ENCODE results near the gene MAGEA4. TPM values are rescaled to one million over a fixed set of nuclear protein-coding genes. Genes with fewer than 3 reads are reported as not detected.

MAGEA4 gene
- total and polyA plus RNA-seq, 2 of the 4 experiments (the other 2 are of a cell fraction), result not detected

- no peak overlapping the region for H3K14ac ChIP-seq (replicated peaks; ENCODE audit: low read depth, low read length)
- no peak overlapping the region for H3K56ac ChIP-seq (ENCODE audit: extremely low read depth, insufficient read depth, low read length)
- H3K4me3 ChIP-seq (ENCODE audit: insufficient read depth, low read depth, low read length), result no peak overlapping the region
- ChIA-PET CTCF (no interaction called here), POLR2A (ENCODE audit: unreplicated experiment) (no interaction called here)
- H2AK9ac ChIP-seq (replicated peaks; ENCODE audit: low read depth, low read length, poor library complexity), result no peak overlapping the region
- WGBS, 2 experiments (ENCODE audit: extremely low coverage in 2 of 2, insufficient read length in 1 of 2), result 80% methylated on average over 1 of the region's 1 CpG; no CpG with 5 or more reads in 1 of the 2 experiments
- H3K27ac ChIP-seq (ENCODE audit: insufficient read depth, low read length), result no peak overlapping the region
- H3K23ac ChIP-seq (ENCODE audit: low read depth, low read length), result no peak overlapping the region
- DNase-seq (no peak), ATAC-seq (ENCODE audit: low read depth) (no peak)
- H2BK120ac ChIP-seq (ENCODE audit: low read depth, low read length), result no peak overlapping the region
- H3K4me2 ChIP-seq (ENCODE audit: low read depth, low read length), result no peak overlapping the region
- H2BK5ac ChIP-seq (ENCODE audit: low read depth, low read length, poor library complexity, severe bottlenecking), result no peak overlapping the region
- intact Hi-C loops (cut with micrococcal nuclease) (no loop called here), in situ Hi-C loops (cut with MboI; ENCODE audit: low sequenced_read_pairs) (no loop called here), dilution Hi-C loops (cut with HindIII; ENCODE audit: low sequenced_read_pairs, unreplicated experiment) (no loop called here)
- H3K27me3 ChIP-seq (ENCODE audit: control insufficient read depth, insufficient read depth, low read length), result no peaks in the 10 kb centered on the region
- no peak overlapping the region for H4K91ac ChIP-seq (ENCODE audit: insufficient read depth, low read depth, low read length)
- BruUV-seq (replicated peaks), result no TSS peak
- H3K9me3 ChIP-seq (ENCODE audit: control insufficient read depth, insufficient read depth, low read length), result peaks cover 4% of the 10 kb centered on the region; the same call in 1 of the 2 replicates
- H2AK5ac ChIP-seq (ENCODE audit: low read depth, low read length), result no peak overlapping the region
- H3K9me1 ChIP-seq (ENCODE audit: insufficient read depth, low read length), result no peaks in the 10 kb centered on the region
- no peak overlapping the region for H2BK20ac ChIP-seq (ENCODE audit: low read depth, low read length)
- TF ChIP-seq MXI1 (IDR thresholded peaks at IDR 0.05; ENCODE audit: borderline replicate concordance, low read depth, low read length) (no peak), MAFK (IDR thresholded peaks at IDR 0.05; ENCODE audit: low read depth, low read length) (no peak), NFE2L2 (IDR thresholded peaks at IDR 0.05; ENCODE audit: low read depth, low read length) (no peak), RCOR1 (IDR thresholded peaks at IDR 0.05; ENCODE audit: insufficient replicate concordance, low read length) (no peak), ELK1 (IDR thresholded peaks at IDR 0.05; ENCODE audit: borderline replicate concordance, low read depth, low read length) (no peak), SMC3 (IDR thresholded peaks at IDR 0.05; ENCODE audit: low read depth, low read length) (no peak), FOS (IDR thresholded peaks at IDR 0.05; ENCODE audit: low read depth, low read length) (no peak), RAD21 (IDR thresholded peaks at IDR 0.05; ENCODE audit: low read length) (no peak), MAZ (IDR thresholded peaks at IDR 0.05; ENCODE audit: borderline replicate concordance, low read depth, low read length) (no peak), RFX5 (IDR thresholded peaks at IDR 0.05; ENCODE audit: low read depth, low read length) (no peak), CEBPB (IDR thresholded peaks at IDR 0.05; ENCODE audit: low read depth, low read length) (no peak)
- no peak overlapping the region for H3K4ac ChIP-seq (ENCODE audit: low read depth, low read length)
- H4K8ac ChIP-seq (ENCODE audit: low read depth in 2 of 2, low read length in 2 of 2), result no peak overlapping the region
- no peaks in the 10 kb centered on the region for H3K4me1 ChIP-seq (ENCODE audit: control insufficient read depth, insufficient read depth, low read length)
- H4K5ac ChIP-seq (ENCODE audit: low read depth, low read length), result no peak overlapping the region
- H4K20me1 ChIP-seq (ENCODE audit: insufficient read depth, low read length), result no peaks in the 10 kb centered on the region
- H2BK15ac ChIP-seq (ENCODE audit: low read depth, low read length), result no peak overlapping the region
- no peak overlapping the region for H2AFZ ChIP-seq (replicated peaks; ENCODE audit: low read length, poor library complexity)
- no peaks in the 10 kb centered on the region for H3K36me3 ChIP-seq (ENCODE audit: control insufficient read depth, insufficient read depth, low read length)
- no peak overlapping the region for H3K9ac ChIP-seq (ENCODE audit: low read depth, low read length)
- no peaks in the 10 kb centered on the region for H3K79me1 ChIP-seq (ENCODE audit: low read depth in 1 of 2, low read length in 2 of 2)
- no peak overlapping the region for H3K18ac ChIP-seq (ENCODE audit: low read depth, low read length)
Observed at GRCh38 chrX:151901826-151902225, 10.9 kb upstream of the MAGEA4 start.

Measured in IMR-90 (cell line).